ENCODE data around the gene SLCO4C1. TPM values are rescaled to one million over a fixed set of nuclear protein-coding genes. Genes with fewer than 3 reads are reported as not detected.

Gene SLCO4C1
- total and polyA plus RNA-seq, 9 of the 15 experiments (the other 6 are each of a cell fraction or from before 2014, with no cell fraction given), result 0.04 to 1.1 (median 0.13) TPM; not detected in 1

- TF ChIP-seq NUFIP1 (IDR thresholded peaks at IDR 0.05; ENCODE audit: partially characterized antibody), result no peak
These were observed 54.2 kb downstream of the SLCO4C1 start (continued) for GRCh38 chr5:102241809-102242421.

GRCh38 chr5:102231693-102232619 is 64.1 kb downstream of the SLCO4C1 start:
- H3K36me3 ChIP-seq (ENCODE audit: control insufficient read depth, insufficient read depth, low read length), result no peaks in the 10 kb centered on the region
- DNase-seq (ENCODE audit: extremely low read depth in 1 of 4, low spot score in 3 of 4), result no peak
- FAIRE-seq, result no peak
- no TSS peak for BruUV-seq (replicated peaks)
- no peak overlapping the region for H3K4me2 ChIP-seq (ENCODE audit: insufficient read depth, low read length)
- CTCF ChIA-PET (ENCODE audit: low intra/inter-chr PET ratio), result no interaction called here
- POLR2A ChIA-PET, result interaction anchor here (0.6 kb wide), 1 partner anchor 1288 kb away, joined by 3 read pairs; no protein-coding TSS in a partner anchor
- 0% methylated on average over 7 of the region's 7 CpGs for WGBS (ENCODE audit: insufficient coverage, low coverage, missing lambda C conversion rate)
- no peaks in the 10 kb centered on the region for H3K9me3 ChIP-seq (replicated peaks; ENCODE audit: control insufficient read depth, insufficient read depth, low read depth, low read length)
- intact Hi-C loops (cut with micrococcal nuclease) (no loop called here), in situ Hi-C loops (cut with MboI) (no loop called here)
- no peaks in the 10 kb centered on the region for H3K79me2 ChIP-seq (ENCODE audit: control insufficient read depth, insufficient read depth, low read length)
- H2AFZ ChIP-seq (ENCODE audit: low read depth, low read length), result no peak overlapping the region
- no peak overlapping the region for H3K4me3 ChIP-seq
- H3K9me1 ChIP-seq (ENCODE audit: control insufficient read depth, insufficient read depth, low read length), result no peaks in the 10 kb centered on the region
- H3K27me3 ChIP-seq (ENCODE audit: control insufficient read depth in 2 of 2, insufficient read depth in 2 of 2, low read length in 2 of 2), result no peaks in the 10 kb centered on the region
- ATAC-seq, result no peak
- no peak overlapping the region for H3K27ac ChIP-seq (ENCODE audit: extremely low read depth, low read depth, low read length)
- H3K4me1 ChIP-seq (replicated peaks in 1 of 2; ENCODE audit: control insufficient read depth in 2 of 2, insufficient read depth in 2 of 2, low read length in 2 of 2), result no peaks in the 10 kb centered on the region
- no peak for TF ChIP-seq ZNF449 (CRISPR knock-in tag; IDR thresholded peaks at IDR 0.05)
- no peak for TF ChIP-seq ELK3 (CRISPR knock-in tag; IDR thresholded peaks at IDR 0.05)
- TF ChIP-seq TFE3 (CRISPR knock-in tag; IDR thresholded peaks at IDR 0.05), result no peak
- TF ChIP-seq ZNF780A (CRISPR knock-in tag; IDR thresholded peaks at IDR 0.05), result no peak
- TF ChIP-seq THRB (CRISPR knock-in tag; conservative IDR thresholded peaks at IDR 0.05), result no peak
- TF ChIP-seq ZBTB34 (CRISPR knock-in tag; IDR thresholded peaks at IDR 0.05), result no peak
- H3K9ac ChIP-seq (ENCODE audit: insufficient read depth in 1 of 2, low read depth in 2 of 2, low read length in 2 of 2), result no peak overlapping the region
- no peaks in the 10 kb centered on the region for H4K20me1 ChIP-seq (replicated peaks; ENCODE audit: control insufficient read depth, insufficient read depth, low read length)

All from K562 (cell line).